ENCODE results near the gene CDK15. TPM values are rescaled to one million over a fixed set of nuclear protein-coding genes. Genes with fewer than 3 reads are reported as not detected.

CDK15 gene
- total and polyA plus RNA-seq, 2 donors (not counting 1 experiment from before 2014, with no cell fraction given): not detected

GRCh38 chr2:201813996-201814760 lies 7.8 kb downstream of the CDK15 start:
- Histone ChIP-seq H3K36me3 (replicated peaks in 1 of 2; ENCODE audit: control extremely low read depth in 1 of 2, control insufficient read depth in 1 of 2, extremely low read depth in 1 of 2, insufficient read depth in 2 of 2, low read length in 1 of 2) (no peaks in the 10 kb centered on the region), H3K79me2 (ENCODE audit: control insufficient read depth, insufficient read depth, low read length) (no peaks in the 10 kb centered on the region), H3K9ac (ENCODE audit: low read length) (no peak overlapping the region), H3K27me3 (replicated peaks in 1 of 4; ENCODE audit: control extremely low read depth in 1 of 4, control insufficient read depth in 3 of 4, insufficient read depth in 4 of 4, low read length in 3 of 4) (peaks cover 0 to 2% (median 1%) of the 10 kb centered on the region in 4 experiments), H3K4me2 (replicated peaks; ENCODE audit: low read depth, low read length, poor library complexity, severe bottlenecking) (no peak overlapping the region), H3K4me1 (ENCODE audit: control insufficient read depth in 2 of 2, insufficient read depth in 2 of 2, low read length in 2 of 2) (no peaks in the 10 kb centered on the region), H4K20me1 (ENCODE audit: control insufficient read depth, insufficient read depth, low read length, poor library complexity, severe bottlenecking) (no peaks in the 10 kb centered on the region), H3K4me3 (ENCODE audit: control extremely low read depth in 1 of 5, extremely low read depth in 1 of 5, insufficient read depth in 1 of 5, low read depth in 2 of 5, low read length in 4 of 5) (no peak overlapping the region), H3K9me3 (ENCODE audit: control extremely low read depth in 1 of 3, control insufficient read depth in 2 of 3, insufficient read depth in 1 of 3, low read length in 2 of 3) (peaks cover 0 to 3% (median 0%) of the 10 kb centered on the region in 3 donors), H2AFZ (ENCODE audit: insufficient read depth, low read depth, low read length, poor library complexity, severe bottlenecking) (no peak overlapping the region), H3K27ac (ENCODE audit: low read length in 2 of 2) (no peak overlapping the region)
- no peaks in the 10 kb centered on the region for H3K9me3 Mint-ChIP-seq (ENCODE audit: insufficient read depth)
- H3K4me3 Mint-ChIP-seq: no peak overlapping the region
- intact Hi-C loops (cut with micrococcal nuclease): no loop called here
- H3K27me3 Mint-ChIP-seq: peaks cover 20% of the 10 kb centered on the region
- ChIA-PET POLR2A (no interaction called here), CTCF (no interaction called here)
- DNase-seq (no peak), ATAC-seq (ENCODE audit: low read depth) (no peak)
- WGBS (ENCODE audit: insufficient coverage): 94% methylated on average over 5 of the region's 9 CpGs
- no peak overlapping the region for H3K27ac Mint-ChIP-seq
- H3K4me1 Mint-ChIP-seq: no peaks in the 10 kb centered on the region
- TF ChIP-seq CTCF (IDR thresholded peaks at IDR 0.05): no peak
- TF ChIP-seq EZH2 (IDR thresholded peaks at IDR 0.05; ENCODE audit: borderline replicate concordance, insufficient read depth, low read depth, low read length, poor library complexity, severe bottlenecking): no peak

Data from B cell (primary cell).